Measurements from ENCODE around the gene ELMOD1.

Gene ELMOD1

DNA sequence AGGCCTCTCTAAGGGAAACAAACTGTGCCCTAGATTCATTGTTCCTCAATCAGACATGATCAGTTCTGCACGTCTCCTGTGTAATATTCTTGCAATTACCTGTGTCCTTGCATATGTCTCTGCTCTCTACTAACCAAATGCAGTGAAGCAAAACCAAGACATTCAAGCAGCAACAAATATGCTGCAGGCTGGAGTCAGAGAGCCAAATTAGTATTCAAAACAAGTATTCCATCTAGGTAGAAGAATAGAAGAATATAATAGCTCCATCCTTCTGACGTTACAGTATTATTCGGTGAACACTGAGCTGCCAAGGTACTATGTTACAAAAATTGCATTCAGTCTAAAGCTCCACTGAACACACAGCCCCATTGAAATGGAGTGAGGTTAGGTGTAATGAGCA is 69.1 kb downstream of the ELMOD1 start:
- TF ChIP-seq, protein P1, sequence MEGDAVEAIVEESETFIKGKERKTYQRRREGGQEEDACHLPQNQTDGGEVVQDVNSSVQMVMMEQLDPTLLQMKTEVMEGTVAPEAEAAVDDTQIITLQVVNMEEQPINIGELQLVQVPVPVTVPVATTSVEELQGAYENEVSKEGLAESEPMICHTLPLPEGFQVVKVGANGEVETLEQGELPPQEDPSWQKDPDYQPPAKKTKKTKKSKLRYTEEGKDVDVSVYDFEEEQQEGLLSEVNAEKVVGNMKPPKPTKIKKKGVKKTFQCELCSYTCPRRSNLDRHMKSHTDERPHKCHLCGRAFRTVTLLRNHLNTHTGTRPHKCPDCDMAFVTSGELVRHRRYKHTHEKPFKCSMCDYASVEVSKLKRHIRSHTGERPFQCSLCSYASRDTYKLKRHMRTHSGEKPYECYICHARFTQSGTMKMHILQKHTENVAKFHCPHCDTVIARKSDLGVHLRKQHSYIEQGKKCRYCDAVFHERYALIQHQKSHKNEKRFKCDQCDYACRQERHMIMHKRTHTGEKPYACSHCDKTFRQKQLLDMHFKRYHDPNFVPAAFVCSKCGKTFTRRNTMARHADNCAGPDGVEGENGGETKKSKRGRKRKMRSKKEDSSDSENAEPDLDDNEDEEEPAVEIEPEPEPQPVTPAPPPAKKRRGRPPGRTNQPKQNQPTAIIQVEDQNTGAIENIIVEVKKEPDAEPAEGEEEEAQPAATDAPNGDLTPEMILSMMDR (IDR thresholded peaks at IDR 0.05; ENCODE audit: low read length, missing control alignments): no peak
- DNase-seq (ENCODE audit: low read depth): no peak
- H3K4me3 ChIP-seq (replicated peaks; ENCODE audit: low read depth, low read length): no peak overlapping the region

DNA sequence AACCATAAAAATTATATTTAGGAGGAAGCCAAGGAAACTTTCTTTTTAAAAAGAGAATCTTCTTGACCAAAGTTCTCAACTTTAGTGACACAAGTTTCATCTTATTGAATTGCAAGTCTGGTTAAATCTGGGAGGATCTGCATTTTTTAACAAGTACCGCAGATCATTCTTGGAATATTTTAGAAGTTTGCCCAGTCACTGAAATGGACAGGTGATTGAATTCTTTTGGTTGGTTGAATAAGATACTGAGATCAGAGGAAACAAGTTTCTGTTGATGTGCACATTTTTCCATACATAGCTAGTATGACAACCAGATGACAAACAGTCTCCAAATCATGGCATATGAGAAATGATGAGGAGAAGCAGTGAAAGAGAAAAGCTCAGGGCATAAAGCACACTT is 70.7 kb downstream of the ELMOD1 start:
- DNase-seq (ENCODE audit: low read depth): no peak
- no peak overlapping the region for H3K4me3 ChIP-seq (replicated peaks; ENCODE audit: low read depth, low read length)

DNA sequence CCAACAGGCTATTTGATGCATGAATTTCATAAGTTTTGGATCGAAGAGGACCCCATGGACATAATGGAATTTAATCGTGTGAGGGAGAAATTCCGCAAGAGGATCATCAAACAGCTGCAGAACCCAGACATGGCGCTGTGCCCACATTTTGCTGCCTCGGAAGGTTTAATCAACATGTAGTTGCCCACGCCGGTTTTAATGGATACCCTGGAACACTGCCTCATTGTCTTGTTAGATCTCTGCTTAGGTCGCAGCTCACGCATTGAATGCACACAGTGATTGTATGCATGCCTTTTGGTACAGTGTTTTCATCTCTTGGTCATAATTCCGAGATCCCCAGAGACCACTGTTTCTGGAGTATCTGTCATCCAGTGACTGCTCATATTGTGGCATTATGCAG is 74.1 kb downstream of the ELMOD1 start:
- peak; percentile 5 for DNase-seq (ENCODE audit: low read depth)
- TF ChIP-seq, protein P1 (IDR thresholded peaks at IDR 0.05; ENCODE audit: low read length, missing control alignments): no peak
- no peak overlapping the region for H3K4me3 ChIP-seq (replicated peaks; ENCODE audit: low read depth, low read length)

More for the DNA sequence above, 70.7 kb downstream of the ELMOD1 start:
- TF ChIP-seq, protein P1 (IDR thresholded peaks at IDR 0.05; ENCODE audit: low read length, missing control alignments): no peak

DNA sequence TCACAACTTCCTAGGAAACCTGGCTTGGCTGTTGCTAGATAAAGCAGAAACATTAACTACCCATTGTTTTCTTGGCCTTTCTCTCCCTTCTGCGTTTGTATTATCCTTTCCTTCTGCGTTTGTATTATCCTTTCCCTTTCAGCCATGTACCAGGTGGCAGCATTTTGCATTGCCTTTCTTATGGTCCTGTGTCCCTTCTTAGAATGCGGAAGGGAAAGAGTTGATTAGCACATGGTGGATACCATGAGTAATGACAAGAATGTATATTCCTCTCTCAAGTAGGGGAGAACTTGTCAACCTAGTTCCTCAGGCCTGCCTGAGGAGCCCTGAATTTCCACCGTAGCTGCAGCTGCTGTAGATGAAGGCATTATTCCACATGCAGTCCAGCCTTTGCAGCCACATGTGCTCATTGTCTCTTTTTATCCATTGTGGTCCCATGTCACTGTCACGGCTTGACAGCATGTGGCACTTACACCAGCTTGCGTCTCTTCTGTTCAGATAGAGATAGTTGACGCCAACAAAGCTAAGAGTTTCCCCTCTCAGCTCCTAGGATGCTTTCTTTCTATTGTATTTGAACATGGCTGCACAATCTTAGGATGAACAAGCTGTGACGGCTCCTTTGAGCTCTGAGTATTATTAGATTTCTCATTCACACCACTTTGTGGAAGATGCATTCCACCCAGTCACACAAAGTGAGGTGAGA is 76.1 kb downstream of the ELMOD1 start:
- H3K4me3 ChIP-seq (replicated peaks; ENCODE audit: low read depth, low read length): no peak overlapping the region
- no peak for DNase-seq (ENCODE audit: low read depth)
- TF ChIP-seq, protein P1 (IDR thresholded peaks at IDR 0.05; ENCODE audit: low read length, missing control alignments): no peak

DNA sequence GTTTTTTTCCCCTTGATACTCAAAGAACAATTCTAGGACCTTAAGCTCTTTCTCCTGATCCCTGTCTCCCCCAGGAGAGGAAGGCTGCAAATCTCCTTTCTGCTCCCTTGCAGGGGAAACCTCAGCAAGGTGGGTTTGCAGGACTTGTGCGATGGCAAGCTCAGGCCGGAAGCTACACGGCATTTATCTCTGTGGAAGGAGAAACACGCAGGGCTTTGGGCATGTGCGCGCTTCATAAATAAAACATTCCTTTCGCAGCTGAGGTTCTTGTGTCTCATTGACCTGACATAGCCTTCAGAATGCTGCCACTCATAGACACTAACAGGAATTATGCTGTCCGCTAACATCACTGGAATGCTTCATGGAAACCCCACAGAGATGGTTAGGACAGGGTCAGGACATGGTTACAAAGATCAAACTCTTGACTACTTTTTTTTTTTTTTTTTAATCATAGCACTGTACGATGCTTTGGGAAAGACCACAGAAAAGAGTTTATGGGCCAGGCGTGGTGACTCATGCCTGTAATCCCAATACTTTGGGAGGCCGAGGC is 78.3 kb downstream of the ELMOD1 start:
- no peak for DNase-seq (ENCODE audit: low read depth)
- TF ChIP-seq, protein P1 (IDR thresholded peaks at IDR 0.05; ENCODE audit: low read length, missing control alignments): no peak
- no peak overlapping the region for H3K4me3 ChIP-seq (replicated peaks; ENCODE audit: low read depth, low read length)

DNA sequence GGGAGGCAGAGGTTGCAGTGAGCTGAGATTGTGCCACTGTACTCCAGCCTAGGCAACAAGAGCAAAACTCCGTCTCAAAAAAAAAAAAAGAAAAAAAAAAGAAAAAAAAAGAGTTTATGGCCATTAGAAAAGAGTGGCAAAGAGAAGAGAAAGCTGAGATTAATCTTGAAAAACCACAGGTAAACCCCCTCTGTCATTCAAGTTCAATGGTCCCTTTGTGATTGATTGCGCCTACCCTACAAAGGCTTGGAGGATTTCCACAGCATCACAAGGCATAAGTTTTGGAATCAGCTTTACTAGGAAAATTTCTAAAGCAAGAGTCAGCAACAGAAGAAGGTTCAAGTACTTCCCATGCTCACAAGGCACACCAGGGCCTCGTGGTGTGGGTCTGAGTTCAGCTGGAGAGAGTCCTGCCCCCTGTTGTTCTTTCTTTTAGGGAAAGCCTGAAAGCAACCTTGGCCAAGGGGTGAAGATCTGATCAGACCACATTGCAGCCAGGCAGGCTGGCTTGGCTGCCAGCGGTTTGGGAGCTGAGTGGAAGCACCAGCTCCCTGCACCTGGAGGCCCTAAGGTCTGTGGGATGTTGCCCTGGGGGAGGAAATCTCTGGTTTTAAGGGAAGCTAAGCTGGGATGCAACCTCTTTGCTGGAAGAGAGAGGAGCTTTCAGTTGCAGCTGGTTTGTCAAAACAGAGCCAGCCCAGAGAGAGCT is 79.1 kb downstream of the ELMOD1 start:
- no peak overlapping the region for H3K4me3 ChIP-seq (replicated peaks; ENCODE audit: low read depth, low read length)
- TF ChIP-seq, protein P1 (IDR thresholded peaks at IDR 0.05; ENCODE audit: low read length, missing control alignments): no peak

More for the DNA sequence above, 79.1 kb downstream of the ELMOD1 start:
- no peak for DNase-seq (ENCODE audit: low read depth)
